ENCODE data around the gene OXNAD1.

The OXNAD1 gene

GRCh38 chr3:16352428-16352827 is 87.4 kb downstream of the OXNAD1 start:
- Histone ChIP-seq H3K9ac (ENCODE audit: low read length) (no peak overlapping the region), H3K27ac (ENCODE audit: low read depth, low read length) (no peak overlapping the region), H3K27me3 (ENCODE audit: control insufficient read depth in 1 of 2, insufficient read depth in 2 of 2, low read length in 2 of 2) (no peaks in the 10 kb centered on the region), H3K9me3 (ENCODE audit: low read length) (no peaks in the 10 kb centered on the region), H3K4me3 (ENCODE audit: low read depth in 1 of 2, low read length in 2 of 2) (no peak overlapping the region), H3K4me1 (ENCODE audit: insufficient read depth, low read length) (no peaks in the 10 kb centered on the region), H3K36me3 (ENCODE audit: insufficient read depth, low read length) (no peaks in the 10 kb centered on the region)

- Histone ChIP-seq H3K4me1 (ENCODE audit: insufficient read depth, low read length) (no peaks in the 10 kb centered on the region), H3K27me3 (ENCODE audit: control insufficient read depth in 1 of 2, insufficient read depth in 2 of 2, low read length in 2 of 2) (no peaks in the 10 kb centered on the region), H3K27ac (ENCODE audit: low read depth, low read length) (no peak overlapping the region), H3K36me3 (ENCODE audit: insufficient read depth, low read length) (no peaks in the 10 kb centered on the region), H3K4me3 (ENCODE audit: low read depth in 1 of 2, low read length in 2 of 2) (no peak overlapping the region), H3K9me3 (ENCODE audit: low read length) (no peaks in the 10 kb centered on the region), H3K9ac (ENCODE audit: low read length) (no peak overlapping the region)
Observed at GRCh38 chr3:16354291-16354690, 89.3 kb downstream of the OXNAD1 start.
